GM13977 (cell line): ENCODE data around the gene DHX30.

Source experiments
- DNase-seq: peaks from one replicate; pipeline ENCODE4 v3.0.0; 2012; ENCODE audit warnings: low spot score
- in situ Hi-C: fragments of 300-500 bp; cut with MboI; formaldehyde crosslinking; loops from one replicate; pipeline ENCODE4 v1.12.0; 2022; ENCODE audit warnings: low sequenced_read_pairs, low pct_unique_long_range_greater_than_20kb, mixed read lengths, inconsistent platforms; ENCODE audit not compliant: unreplicated experiment
- TF ChIP-seq, protein P1 (sequence below): IDR thresholded peaks from 2 replicates; pipeline ENCODE4 v1.5.1; 2012; ENCODE audit warnings: mild to moderate bottlenecking, control low read depth; ENCODE audit not compliant: insufficient read depth; ENCODE audit errors: extremely low read depth, missing control alignments

The DHX30 gene

DNA sequence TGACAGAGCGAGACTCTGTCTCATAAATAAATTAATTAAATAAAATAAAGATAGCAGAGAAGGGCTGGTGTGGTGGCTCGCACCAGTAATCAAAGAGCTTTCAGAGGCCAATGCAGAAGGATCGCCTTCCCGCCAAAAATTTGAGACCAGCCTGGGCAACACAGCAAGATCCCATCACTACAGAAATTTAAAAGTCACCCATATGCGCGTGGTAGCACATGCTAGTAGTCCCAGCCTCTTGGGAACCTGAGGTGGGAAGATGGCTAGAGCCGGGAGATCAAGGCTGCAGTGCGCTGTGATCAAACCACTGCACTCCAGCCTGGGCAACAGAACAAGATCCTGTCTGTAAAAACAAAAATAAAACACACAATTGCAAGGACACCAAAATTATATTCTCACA is 30.9 kb upstream of the DHX30 start:
- no peak for DNase-seq
- TF ChIP-seq, protein P1, sequence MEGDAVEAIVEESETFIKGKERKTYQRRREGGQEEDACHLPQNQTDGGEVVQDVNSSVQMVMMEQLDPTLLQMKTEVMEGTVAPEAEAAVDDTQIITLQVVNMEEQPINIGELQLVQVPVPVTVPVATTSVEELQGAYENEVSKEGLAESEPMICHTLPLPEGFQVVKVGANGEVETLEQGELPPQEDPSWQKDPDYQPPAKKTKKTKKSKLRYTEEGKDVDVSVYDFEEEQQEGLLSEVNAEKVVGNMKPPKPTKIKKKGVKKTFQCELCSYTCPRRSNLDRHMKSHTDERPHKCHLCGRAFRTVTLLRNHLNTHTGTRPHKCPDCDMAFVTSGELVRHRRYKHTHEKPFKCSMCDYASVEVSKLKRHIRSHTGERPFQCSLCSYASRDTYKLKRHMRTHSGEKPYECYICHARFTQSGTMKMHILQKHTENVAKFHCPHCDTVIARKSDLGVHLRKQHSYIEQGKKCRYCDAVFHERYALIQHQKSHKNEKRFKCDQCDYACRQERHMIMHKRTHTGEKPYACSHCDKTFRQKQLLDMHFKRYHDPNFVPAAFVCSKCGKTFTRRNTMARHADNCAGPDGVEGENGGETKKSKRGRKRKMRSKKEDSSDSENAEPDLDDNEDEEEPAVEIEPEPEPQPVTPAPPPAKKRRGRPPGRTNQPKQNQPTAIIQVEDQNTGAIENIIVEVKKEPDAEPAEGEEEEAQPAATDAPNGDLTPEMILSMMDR = no peak
- in situ Hi-C loops = no loop called here

DNA sequence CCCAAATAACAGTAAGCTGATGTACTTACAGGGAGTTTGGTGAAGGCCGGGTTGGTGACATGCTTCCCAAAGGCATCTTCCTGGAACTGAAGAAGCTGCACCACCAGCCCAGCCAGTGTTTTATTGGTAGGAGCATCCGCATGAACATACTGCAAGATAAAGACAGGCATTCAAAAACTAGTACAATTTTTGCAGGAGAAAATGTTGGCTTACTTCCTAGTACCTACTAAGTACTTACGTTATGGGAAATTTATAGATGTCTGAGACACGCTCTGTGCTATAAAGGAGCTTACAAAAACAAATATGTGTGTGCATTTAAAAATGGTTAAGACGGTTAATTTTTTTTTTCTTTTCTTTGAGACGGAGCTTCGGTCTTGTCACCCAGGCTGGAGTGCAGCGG is 30.1 kb upstream of the DHX30 start:
- TF ChIP-seq, protein P1 = no peak
- in situ Hi-C loops = no loop called here
- DNase-seq = no peak

DNA sequence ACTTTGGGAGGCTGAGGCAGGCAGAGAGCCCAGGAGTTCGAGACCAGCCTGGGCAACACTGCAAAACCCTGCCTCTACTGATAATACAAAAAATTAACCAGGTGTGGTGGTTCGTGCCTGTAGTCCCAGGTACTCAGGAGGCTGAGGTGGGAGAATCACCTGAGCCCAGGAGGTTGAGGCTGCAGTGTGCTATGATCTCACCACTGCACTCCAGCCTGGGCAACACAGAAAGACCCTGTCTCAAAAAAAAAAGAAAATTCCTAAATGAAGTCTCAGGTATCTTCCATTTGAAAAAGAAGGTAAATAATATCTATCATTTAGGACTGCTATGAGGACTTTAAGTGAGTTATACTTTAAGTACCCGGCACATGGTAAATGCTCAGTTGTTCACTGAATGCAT is 24.2 kb upstream of the DHX30 start:
- in situ Hi-C loops = loop anchor here (25.0 kb wide), 1 partner anchor 366 kb away; no protein-coding TSS in a partner anchor
- TF ChIP-seq, protein P1 = no peak
- no peak for DNase-seq

DNA sequence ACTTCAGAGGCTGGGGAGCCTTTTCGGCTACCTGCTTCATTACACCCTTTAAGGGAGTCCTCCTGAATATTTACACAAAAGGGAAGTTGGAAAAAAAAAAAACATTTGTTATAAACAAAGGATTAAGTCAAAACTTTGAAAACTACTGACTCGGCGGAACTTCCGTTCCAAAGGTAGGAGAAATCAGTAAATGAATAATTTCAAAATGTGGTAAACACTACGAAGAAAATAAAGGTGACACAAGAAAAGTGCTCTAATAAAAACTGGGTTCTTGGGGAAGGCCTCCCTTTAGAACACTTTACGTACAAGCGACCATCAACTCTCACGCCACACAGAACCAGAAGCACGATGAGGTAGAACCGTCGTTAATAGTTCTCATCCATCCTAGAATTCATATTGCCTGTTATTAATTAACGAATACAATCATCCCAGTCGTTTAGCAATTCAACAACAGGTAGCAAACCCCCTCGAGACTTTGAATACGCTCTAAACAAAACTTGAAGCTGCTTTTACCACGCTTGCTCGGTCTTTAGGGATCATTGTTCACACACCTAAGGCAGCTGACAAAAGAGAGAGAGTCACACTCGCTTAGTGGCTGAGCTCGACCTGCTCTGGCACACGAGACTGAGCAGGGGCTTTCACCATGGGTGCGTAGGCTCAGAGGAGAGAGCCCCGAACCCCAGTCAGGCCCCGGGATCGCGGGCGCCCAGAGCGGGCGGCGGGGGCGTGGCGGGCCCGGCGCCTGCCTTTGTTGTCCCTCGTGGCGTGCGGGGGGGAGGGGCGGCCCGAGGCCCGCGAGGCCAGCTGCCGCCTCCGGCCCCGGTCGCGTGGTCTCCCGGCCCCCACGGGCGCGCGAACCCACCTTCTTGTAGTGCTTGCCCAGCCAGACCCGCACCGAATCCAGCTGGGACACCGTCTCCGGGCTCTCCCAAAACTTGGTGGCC is 21.9 kb upstream of the DHX30 start:
- in situ Hi-C loops = loop anchor here (25.0 kb wide), 1 partner anchor 369 kb away; no protein-coding TSS in a partner anchor
- TF ChIP-seq, protein P1 = no peak

DNA sequence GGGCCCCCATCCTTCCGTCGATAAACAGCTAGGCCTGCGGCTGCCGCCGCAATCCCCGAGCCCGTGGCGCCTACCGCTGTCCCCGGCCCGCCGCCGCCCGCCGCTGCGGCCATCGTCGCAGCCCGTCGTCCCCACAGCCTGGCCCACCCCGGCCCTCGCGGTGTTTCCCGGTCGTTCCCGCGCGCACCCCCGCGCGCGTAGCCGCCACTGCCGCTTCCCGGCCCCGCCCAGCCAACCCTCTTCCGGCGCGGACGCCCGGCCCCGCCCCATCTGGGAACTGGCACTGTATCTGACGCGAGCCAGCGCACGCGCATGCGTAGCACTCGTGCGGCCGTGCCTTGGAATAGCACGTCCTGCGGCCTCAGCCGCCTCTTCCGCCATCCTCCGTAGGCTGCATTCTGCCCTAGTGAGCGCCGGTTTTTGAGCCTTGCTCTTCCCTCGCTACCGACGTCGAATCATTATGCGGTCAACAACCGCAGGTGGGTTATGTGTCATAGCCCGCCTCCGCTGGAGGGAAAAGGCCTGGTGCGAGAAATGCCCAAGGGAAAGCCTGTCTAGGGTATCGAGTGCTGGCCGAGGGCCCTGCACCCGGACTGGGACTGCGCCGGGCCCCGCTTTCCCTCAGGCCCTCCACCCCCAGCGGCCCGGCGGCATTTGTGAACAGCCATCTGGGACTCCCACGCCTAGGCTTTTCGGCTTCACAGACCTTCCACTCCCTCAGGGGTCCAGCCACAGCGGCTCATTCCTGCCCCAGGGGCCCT is 21.1 kb upstream of the DHX30 start, which contains the start of gene SMARCC1:
SMARCC1 (minus strand) TSS at position 209 of the 761 bp plus-strand sequence; CDS start at position 113, 96 bp downstream.
- in situ Hi-C loops = loop anchor here (25.0 kb wide), 1 partner anchor 370 kb away; no protein-coding TSS in a partner anchor
- TF ChIP-seq, protein P1 = no peak
- DNase-seq = peak; percentile 97

More for the DNA sequence above, 21.9 kb upstream of the DHX30 start:
- peak; percentile 72 for DNase-seq
